Hematopoietic multipotent progenitor cell treated with erythropoietin and hydrocortisone succinate and interleukin-3 and kit ligand, for 8 days (in vitro differentiated cells): ENCODE data around the gene JARID2.

Experiments used
- DNase-seq: peaks from one replicate; pipeline ENCODE4 v3.0.0-alpha.2; 2015

JARID2 gene

DNA sequence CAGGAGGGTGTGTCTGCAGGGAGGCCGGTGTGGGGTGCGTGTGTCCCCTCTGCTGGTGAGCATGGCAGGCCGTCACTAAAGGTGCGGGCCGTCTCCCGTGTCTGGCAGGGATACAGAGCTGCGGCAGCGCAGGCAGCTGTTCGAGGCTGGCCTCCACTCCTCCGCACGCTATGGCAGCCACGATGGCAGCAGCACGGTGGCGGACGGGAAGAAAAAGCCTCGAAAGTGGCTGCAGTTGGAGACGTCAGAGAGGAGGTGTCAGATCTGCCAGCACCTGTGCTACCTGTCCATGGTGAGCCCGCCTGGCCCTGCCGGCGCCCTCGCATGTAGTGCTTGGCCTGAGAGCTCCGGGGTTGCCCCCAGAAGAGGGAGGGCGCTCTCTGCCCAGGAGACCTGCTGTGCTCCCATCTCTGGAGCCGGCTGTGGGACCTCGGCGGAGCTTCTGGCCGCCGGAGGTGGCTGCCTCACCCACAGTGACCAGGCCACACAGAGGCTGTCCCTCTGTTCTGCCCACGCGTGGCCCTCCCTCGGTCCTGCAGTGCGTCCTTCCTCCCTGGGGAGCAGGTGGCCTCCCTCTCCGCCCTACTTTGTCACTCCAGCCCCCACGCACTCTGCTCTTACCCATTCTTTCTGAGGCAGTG lies 267.4 kb downstream of the JARID2 start:
- no peak for DNase-seq

DNA sequence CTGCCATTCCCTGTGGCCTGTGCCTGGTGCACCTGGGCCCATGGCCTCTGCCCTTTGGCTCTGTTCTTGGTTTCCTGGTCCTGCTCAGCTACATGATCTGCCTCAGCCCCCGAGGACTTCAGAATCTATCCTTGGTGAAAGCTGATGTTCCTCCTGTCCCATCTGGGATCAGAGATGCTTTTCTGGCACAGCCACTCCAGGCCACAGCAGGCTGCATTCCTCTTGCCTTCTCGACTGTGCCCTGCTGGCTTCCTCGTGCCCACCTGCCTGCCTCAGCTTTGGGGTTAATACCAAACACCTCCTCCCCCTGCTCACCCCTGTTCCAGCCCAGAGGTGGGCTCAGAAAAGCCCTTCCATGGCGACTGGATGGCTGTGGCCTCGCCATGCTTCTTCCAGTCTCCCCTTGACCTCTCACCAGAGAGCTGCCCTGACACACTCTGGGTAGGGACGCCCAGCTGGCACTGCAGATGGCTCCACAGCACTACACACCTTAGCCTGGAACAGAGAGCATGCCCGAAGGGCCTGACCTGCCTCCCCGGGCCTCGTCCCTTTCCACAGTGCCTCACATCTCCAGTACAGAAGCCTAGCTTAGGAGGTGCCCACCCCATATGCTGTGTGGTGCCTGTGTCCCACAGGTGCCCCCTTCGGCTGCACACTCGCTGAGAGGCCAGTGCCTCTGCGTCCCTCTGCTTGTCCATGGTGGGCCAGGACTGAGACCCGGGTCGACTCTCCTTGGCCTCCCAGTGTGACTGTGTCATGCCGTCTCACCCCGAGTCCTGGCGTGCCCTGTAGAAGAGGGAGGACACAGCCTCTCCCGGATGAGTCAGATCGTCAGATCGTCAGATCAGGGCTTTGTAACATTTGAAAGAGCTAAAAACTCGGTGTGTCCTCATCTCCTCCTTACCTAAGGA lies 268.2 kb downstream of the JARID2 start:
- DNase-seq = no peak

DNA sequence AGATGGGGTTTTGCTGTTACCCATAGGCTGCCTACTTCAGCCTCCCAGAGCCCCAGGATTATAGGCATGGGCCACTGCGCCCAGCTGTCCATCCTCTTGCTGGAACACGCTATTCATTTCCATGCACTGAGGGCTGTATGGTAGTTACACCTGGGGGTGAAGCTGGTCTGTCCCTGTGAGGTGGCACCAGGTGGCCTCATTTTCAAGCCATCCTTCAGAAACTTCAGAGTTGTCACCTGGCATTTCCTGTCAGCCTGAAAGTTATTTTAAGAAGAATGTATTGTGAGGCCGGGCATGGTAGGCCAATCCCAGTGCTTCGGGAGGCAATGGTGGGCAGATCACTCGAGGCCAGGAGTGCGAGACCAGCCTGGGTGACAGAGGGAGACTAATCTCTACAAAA lies 269.4 kb downstream of the JARID2 start:
- peak; percentile 10 for DNase-seq

DNA sequence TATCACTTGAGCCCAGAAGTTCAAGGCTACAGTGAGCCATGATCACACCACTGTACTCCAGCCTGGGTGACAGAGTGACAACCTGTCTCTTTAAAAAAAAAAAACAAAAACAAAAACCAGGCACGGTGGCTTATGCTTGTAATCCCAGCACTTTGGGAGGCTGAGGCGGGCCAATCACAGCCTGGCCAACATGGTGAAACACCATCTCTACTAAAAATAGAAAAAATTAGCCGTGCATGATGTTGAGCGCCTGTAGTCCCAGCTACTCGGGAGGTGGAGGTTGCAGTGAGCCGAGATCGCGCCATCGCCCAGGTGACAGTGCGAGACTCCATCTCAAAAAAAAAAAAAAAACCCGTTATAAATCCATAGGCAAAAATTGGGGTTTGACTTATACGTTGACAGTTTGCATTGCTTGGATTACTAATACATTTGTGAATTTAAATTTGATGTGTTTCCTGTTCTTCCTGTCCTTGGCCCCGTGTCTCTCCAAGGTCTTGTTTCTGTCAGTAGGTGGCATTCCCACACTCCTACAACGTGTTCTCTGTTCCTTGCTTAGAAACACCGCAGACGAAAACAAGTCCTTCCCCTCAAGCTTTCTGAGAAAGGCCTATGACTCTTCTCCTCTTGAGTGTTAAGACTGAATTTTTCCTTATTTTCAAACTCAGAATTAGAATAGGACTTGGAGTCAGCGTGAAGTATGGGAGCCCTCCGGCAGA lies 269.9 kb downstream of the JARID2 start:
- DNase-seq = no peak

DNA sequence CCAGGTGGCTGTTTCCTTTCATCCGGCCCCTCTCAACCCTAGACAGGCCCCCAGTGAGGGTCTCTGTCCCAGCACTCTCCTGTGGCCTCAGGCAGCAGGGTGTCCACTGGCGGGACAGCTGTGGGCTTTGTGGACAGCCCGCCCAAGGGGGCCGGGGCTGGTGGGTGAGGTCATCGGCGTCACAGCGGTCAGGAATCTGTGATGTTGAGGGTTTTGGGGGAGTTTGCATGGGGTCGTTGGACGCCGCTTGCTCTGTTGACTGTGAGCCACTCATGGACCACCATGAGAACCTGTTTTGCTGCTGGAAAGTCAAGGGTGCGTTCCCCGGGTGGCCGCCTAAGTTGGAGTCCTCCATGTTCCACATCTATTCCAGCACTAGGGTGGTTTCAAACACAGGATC lies 270.5 kb downstream of the JARID2 start:
- no peak for DNase-seq

DNA sequence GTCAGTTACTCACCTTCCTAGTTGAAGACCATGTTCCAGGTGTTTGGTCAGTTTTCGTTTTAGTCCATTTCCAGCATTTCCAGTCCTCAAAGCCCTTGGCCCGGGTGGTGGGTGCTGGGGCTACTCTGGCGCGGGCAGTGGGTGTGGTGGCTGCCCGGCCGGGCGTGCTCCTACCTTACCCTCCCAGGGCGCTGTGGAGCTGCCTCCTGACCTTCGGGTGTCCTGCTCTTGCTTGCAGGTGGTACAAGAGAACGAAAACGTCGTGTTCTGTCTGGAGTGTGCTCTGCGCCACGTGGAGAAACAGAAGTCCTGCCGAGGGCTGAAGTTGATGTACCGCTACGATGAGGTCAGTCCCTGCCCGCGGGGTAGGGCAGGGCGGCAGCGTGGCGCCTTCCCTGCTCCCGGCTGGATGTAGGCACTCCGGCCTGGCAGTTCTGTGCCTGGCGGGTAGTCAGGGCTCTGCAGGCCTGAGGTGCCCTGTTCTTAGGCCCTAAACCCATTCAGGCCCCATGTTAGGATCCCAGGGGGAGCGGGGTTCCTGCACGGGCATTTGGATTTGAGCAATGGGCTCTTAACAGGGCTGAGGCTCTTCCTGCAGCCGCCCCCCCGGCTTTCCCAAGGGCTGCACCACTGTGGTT lies 271.2 kb downstream of the JARID2 start:
- no peak for DNase-seq

DNA sequence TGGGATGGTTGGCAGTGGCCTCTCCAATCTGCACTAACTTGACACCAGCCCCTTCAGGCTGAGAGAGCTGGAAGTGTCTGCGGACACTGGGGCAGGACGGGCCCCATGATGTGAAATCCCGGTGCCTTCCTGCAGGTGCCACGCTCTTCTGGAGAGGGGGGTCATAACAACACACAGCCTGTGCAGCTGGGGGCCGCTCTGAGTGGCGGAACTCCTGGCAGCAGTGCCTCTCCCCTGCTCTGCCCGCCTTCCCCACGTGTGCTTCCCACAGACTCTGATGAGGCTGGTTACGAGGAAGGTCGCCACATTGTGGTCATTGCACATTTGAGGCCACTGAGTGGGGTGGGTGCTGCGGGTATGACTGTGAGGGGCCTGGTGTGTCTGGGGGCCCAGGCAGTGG lies 271.7 kb downstream of the JARID2 start:
- DNase-seq = no peak

DNA sequence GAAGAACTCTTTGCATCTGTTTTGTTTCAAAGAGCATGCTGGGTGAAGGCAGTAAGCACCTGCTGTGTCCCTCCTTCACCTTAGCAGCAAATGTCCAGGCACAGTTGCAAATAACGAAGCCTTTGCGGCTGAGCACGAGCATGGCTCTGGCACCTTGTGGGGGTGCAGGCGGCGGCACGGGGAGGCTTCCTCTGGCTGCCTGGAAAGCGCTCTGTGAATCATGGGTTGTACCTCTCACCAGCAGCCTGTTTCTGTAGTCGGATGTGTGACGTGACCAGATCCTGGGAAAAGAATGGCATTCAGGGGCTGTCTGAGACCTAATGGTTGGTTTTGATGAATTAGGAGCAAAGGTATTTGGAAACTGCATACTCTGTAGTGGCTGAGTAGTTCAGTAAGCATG lies 272.2 kb downstream of the JARID2 start:
- DNase-seq = no peak

DNA sequence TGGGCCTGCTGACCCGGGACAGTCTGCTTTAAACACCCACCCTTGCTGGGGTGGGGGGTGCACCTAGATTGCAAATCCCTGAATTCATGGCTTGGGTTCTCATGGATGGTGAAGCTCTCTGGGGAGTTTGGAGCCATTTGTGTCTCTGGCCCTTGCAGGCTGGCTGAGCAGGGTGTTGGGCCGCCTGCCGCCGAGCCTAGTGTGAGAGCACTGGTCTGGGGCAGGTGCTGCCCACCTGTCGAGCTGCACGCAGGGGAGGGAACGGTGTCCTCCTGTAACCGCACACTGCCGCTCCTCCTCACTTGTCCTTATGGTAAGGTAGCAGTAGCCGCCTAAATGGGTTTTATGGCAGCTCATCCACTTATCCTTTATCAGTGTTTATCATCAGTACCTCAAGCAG lies 273.0 kb downstream of the JARID2 start:
- no peak for DNase-seq

DNA sequence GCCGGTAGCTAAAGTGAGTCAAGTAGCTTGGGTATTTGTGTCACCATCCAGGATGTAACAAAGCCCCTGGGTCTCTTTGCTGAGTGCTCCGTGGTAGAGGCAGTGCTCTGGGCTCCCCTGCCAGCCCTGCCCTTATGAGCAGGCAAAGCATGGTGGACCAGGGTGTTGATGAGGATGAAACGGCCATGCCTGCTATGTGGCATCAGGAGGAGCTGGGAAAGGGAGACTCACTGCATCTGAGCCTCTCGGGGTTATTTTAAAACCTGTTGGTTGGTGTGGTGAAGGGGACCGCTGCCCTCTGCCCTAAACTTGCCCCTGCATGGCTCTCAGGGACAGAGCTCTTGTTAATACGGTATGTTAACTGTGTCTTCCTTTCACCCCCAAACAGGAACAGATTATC lies 273.8 kb downstream of the JARID2 start:
- no peak for DNase-seq

DNA sequence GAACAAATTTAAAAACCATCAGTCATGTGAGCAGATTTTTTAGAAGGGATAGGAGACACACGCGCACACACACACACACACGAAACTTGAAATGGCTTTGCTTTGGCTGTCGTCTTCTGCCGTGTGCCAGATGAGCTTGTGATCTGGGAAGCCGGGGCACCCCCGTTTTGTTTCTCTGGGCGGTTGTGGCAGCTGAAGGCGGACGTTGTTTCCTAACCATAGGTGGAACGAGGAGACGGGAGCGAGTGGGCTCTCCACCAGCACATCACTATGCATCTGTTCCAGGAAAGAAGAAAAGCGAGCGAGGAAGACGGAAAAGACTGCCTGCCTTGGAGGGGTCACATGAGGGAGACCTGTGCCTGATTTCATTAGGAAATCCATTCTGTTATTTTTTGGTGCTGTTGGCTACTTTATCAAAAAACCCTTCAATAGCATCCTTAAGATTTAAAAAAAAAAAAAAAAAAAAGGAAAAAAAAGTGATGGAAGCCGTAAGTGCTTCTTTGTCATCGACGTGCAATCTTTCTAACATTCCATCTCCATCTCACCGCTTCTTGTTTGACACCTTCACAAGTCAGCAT lies 274.8 kb downstream of the JARID2 start:
- DNase-seq = no peak

DNA sequence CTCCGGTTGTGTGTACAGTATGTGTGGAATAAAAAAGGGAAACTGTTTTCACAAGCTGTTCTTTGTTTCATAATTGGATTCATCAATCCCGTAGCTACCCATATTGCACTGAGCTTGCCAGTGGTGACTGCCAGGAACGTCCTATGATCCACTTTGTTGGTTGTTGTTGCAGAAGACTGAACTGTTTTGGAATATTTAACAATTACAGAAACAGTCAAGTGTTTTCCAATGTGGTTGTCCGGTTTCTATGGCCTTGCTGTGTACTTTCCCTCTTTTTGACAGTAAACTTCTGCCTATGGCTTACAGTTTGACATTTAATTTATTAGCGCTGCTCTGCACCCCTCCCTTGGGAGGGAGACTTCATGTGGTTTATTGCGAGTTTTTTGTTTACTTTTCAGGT lies 275.7 kb downstream of the JARID2 start:
- DNase-seq = no peak

DNA sequence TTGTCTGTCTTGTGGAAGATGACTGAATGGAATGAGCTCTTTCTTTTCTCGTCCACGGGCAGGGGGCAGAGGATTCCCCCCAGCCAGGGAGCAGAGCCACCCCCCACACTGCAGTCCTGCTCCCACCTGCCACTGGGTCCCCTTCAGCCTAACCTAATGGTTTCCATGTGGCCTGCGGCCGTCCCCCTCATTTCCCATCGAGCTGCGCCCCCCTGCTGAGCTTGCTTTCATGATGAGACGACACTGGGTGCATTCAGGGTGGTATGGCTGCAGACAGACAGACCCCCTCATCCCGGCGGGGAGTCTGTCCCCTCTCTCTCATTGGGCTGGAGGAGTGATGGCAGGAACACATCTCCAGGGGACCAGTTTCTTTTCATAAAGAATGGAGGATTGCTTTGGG lies 276.2 kb downstream of the JARID2 start:
- no peak for DNase-seq

DNA sequence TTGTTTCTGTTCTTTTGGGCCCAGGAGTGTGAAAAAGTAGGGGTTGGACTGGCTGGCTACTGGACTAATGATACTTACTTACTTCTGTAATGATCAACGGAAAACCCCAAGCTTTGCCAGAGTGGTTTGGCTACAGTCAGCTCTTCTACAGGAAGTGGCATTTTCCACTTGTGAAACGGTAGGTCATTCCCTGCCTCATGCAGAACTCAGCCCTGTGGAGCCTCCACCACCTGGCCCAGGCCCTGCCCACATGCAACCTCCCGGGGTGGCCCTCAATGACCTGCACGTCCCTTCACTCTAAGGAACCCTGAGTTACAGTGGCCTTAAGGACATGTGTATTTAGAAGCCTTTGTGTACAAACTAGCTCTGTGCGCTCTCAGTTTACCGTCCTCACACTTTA lies 276.6 kb downstream of the JARID2 start:
- no peak for DNase-seq

DNA sequence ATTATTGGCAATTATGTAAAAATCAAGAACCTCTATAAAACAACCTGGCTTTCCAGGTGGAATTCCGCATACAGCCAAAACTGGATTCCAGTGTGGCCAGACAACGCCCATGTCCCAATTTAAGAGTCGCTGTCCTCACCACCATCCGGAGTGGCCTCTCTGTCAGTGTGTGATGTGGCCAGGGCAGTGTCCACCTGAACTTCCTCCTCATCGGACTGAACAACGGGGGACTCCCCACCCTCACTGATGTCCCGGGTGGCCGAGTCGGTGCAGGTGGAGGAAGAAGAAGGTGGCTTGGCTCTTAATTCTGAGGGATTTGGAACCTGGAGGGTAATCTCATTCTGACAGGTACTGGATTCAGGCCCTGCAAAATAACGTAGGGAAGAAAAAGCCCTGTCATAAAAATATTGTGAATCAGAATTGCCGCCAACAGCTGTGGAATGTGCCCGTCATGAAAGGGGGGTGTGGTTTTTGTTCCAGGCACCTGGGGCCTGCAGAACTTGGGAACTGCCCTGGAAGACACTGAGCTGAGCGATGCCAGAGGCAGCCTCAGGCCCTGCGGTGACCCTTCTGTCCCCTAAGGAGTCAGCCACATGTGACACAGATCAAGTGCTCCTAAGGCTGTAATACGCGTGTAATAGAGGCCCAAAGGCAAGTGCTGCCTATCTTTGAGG lies 277.1 kb downstream of the JARID2 start:
- DNase-seq = no peak

DNA sequence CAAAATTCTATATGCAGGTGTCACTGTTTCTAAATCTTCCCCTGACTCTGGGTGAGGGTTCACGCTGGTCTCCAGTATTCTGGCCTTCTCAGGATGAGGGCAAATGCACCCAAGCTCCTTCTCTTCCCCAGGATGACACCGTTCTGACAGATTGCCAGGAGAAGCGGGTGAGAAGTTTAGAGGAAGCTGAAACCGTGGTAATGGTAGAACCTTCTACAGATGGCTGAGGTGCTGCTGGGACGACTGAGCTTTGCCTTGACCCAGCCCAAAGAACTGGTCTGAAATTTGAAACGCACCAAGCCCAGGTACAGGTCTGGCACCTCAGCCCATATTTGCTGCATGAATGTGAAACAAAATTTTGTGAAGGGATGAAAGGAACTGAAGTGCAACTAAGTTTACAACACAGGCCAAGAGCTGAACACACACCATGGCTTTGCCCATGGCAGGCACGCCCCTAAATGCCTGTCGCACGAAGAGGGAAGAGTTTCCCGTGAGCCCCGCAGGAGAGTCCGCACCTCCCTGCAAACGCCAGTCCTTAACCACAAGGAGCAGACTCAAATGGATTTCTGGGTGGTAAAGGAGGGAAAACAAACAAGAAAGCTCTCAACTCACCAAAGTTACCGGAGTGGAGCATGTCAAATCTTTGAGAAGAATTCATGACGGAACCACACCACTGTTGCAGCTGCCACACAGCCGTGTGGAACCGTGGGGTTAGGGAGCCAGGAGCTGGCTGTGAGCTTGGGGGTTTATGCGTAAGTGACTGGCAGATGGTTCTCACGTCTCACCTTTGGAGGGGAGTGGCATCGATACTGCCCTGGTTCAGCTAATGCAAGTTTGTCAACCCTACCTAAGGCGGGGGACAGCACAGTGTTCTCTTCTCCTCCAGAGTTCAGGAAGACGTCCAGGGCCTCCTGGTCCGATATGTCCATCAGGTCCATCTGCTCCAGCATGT lies 278.1 kb downstream of the JARID2 start:
- no peak for DNase-seq

DNA sequence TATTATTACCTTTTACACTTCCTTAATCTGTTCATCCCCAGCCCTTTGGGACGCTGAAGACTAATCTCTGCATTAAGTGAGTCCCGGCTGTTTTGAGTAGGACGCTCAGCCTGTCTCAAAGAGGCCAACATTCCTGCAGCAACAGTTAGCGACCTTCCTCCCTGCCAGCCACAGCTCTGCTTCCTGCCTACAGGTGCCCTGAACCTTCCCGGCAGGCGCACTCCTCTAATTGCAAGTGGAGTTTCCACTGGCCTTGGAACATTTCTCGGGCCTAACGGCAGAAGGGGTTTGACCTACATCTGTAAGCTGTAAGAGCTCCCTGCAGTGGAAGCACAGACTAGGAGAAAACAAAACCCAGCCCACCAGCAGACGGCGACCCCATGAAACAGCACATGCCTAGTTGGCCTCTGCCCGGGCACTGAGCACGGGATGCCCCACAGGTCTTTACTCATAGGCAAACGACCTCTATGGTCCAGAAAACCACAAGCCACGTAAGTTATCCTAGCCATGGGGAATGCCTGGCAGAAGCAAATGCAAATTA lies 279.1 kb downstream of the JARID2 start:
- DNase-seq = no peak

DNA sequence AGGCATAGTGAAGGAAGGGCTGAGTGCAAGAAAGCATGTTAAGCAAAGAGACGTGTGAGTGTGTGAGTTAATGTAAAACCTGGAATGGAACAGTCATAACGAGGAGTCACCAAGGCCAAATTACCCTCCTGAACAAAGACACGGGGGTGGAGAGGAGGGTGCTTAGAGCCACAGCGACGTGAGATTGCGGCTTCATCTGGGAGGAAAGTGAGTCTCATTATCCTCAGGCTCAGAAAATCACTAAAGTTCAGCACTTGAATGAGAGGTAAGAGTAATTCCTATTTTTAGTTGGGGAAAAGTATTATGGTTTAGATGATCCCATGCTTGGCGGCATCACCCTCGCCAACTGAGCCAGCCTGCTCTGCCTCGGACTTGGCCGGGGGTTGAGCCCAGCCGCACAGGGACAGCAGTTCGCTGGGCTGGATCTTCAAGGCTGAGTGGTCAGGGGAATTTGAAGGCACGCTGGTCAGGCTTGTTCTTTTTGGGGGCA lies 280.4 kb downstream of the JARID2 start:
- DNase-seq = no peak

DNA sequence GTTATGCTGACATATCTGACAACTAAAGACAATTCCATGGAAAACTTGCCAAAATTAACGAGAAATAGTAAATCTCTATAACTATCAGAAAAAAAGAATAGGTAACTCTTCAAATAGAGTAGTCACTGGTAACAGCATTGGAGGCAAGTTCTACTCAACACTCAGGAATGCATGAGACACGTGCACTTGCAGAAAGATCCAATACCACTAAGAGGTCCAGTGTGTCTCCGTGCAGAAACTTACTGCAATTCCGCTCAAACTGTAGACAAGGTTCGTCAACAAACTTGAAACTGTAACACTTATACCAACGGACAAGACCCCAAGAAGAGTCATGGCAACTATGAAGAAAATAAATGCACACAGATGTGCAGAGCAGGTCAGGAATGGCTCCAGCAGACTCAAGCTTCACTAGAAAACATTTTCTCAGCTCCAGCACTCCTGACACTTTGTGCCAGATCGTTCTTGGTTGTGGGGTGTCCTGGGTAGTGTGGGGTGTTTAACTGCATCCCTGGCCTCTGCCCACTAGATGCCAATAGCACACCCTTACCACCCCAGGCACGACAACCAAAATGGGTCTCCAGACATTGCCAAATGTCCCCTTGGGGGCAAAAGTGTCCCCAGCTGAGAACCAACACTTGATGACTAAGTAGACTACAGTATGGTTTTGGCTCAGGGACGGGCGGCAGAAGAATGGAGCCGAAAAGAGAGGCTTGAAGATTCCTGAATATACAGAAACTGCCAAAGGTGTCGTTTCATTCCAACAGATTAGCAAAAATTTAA lies 282.2 kb downstream of the JARID2 start:
- DNase-seq = no peak

DNA sequence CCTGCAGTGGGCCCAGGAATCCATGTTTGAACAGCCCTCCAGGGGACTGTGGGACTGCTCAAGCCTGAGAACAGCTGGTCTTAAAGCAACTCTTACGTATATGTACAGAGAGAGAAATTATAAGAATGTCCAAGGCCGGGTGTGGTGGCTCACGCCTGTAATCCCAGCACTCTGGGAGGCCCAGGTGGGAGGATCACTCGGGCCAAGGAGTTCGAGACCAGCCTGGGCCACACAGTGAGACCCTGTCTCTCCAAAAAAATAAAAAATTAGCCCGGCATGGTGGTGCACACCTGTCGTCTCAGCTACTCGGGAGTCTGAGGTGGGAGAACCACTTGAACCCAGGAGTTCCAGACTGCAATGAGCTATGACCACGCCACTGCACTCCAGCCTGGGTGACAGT lies 283.0 kb downstream of the JARID2 start:
- no peak for DNase-seq
